Activated CD8-positive, alpha-beta memory T cell treated with anti-CD3 and anti-CD28 coated beads for 1 hour (primary cell): ENCODE results near the gene ASAH2.
"Not testable (repeated sequence)": the region's sequence is repeated elsewhere in the genome, so short reads cannot be mapped to it uniquely, and the experiment has no call there.

ENCODE experiments used
- DNase-seq, 2 donors: peaks; one replicate each; pipeline ENCODE4 v3.0.0-alpha.2; 2020; ENCODE audit warnings: low read depth in 1 of 2; ENCODE audit errors: extremely low read depth in 1 of 2

ASAH2 gene

DNA sequence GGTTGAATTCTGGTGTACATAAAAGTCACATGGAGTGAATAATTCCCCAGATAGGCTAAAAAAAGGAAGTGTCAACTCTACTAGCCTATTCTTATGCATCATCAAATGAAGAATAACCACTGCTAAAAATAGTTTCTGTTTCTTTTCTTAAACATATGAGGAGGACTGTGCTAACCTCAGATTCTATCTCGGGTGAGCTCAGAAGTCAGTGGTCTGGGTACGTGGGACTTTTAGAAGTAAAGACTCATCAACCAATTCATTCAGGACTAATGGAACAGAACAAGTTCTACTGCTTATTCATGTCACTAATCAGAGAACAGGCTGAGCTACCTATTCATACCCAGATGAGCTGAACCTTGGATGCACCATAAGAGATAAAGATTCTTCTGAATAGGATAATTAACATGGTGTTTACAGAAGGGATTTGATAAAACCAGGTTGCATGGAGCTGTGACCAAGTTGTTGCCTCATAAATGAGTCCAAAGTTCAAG is 9.5 kb upstream of the ASAH2 start:
- no peak for DNase-seq

DNA sequence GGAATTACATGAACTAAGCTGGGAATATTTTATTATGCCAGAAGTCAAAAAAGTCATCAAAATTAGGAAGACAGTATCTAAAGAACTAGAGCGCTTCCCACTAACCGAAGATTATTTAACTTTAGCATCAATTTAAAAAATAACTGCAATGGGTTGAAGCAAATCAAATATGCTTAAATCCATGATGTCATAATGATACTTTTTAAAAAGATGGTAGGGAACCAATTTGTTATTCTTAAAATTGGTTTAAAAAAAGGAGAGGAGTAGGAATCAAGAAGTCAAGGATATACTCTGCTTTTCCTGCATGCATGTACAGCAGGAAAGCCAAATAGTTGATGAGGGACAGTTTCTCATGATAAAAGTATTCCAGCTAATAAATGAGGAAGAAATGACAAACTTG is 3.2 kb upstream of the ASAH2 start:
- DNase-seq, result no peak

DNA sequence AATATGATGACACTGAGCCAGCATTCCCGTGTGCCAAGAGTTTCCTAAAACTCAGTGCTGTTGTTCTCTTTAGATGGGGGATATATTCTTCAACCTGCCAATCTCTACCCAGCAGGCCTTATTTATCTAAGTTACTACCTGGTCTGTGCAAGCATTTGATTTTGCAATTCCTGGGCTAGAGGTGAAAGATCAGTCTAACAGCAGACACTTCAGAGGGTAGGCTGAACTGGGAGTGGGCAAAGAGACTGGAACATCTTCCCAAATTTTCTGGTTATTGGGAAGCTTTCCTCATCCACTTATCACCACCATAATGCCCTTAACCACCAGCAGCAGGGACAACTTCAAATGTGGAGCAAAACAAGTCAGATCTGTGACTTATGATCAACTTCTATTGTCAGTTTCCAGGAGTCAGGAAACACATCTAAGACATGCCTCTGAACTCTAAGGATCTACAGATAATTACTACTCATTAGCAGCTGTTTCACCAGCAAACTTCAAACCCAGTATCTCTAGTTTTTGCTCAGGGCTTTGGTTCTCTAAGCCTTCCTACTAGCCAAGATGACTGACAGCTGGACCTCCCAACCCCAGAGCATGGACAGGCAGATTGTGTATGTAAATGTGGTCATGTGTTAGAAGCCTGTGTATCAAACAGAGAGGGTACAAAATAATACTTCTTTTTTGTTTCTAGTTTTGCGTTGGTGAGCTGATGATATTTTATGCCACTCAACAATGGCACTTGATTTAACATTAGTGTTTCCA is 1.0 kb downstream of the ASAH2 start:
- DNase-seq, result no peak

DNA sequence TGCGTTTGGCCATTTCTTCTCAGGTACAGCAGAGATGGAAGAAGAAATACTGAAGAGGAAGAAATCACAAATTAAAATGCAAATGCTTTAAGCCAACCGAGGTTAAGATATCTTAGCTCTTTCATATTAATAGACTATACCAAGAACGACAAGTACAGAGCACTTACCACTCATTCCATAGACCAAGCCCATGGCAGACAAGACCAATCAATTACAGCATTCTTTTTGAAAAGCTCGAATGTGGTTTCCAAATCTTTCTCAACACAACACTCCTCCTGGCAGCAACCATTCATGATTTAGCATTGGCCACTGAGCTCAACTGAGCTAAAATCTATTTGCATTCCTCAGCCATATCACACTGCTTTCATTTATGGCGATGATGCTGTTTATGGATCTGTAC is 2.7 kb downstream of the ASAH2 start:
- DNase-seq, result no peak

DNA sequence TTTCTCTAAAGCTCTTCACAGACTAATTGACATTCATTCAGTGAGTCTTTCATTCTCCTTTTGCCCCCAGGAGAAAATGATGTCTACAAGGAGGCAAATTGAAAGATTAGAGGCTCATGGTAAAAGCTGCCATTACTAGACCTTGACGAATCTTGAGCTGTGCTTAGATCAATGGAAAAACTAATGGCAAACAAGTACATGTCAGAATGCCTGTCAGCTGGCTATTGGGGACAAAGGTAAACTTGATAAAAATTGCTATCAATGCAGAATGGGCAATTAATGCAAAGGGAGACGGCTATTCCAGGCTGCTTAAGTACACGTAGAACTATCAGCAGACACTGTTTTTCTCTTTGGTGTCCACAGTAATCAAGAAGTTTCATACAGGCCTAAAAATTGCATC is 3.3 kb downstream of the ASAH2 start:
- no peak for DNase-seq

DNA sequence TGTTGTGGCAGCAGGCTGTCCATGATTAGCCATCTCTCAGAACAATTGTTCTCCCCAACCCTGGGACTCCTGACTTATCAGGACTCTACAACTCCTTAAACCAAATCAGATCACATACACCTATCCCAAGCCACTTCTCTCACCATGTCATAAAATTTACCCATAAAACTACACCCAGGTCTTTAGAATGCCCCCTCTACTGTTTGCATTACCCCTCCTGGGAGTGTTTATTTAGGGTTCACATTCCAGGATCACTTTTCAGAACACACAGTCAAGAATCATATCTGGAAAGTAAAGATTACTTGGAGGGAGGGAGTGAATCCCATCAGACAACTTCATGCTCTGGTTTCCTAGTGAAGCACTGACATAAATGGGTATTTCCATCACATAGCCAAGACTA is 7.1 kb downstream of the ASAH2 start:
- no peak for DNase-seq

DNA sequence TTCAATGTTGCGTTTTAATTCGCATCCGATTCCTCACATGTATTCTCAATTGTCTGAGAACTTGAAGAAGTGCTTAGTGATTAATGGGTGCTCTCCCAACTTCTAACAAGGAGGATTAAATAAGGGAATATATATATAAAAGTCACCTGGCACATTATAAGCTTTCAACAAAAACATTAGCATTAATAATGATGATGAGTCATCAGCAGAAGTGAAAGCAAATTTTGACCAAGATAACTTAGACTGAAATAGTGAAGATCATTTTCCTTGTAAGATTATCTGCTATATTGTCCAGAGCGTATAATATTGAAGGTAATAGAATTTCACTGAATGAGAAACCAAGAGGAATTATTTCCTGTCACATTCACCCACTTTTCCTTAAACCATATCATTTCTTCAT is 8.5 kb downstream of the ASAH2 start:
- no peak for DNase-seq

DNA sequence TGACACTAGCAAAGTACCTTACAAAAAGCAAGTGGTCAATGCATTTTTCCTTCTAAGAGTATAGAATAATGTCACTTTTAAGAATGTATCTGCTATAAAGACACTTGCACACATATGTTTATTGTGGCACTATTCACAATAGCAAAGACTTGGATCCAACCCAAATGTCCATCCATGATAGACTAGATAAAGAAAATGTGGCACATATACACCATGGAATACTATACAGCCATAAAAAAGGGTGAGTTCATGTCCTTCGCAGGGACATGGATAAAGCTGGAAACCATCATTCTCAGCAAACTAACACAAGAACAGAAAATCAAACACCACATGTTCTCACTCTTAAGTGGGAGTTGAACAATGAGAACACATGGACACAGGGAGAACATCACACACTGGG is 9.8 kb downstream of the ASAH2 start:
- not testable (repeated sequence) for DNase-seq

DNA sequence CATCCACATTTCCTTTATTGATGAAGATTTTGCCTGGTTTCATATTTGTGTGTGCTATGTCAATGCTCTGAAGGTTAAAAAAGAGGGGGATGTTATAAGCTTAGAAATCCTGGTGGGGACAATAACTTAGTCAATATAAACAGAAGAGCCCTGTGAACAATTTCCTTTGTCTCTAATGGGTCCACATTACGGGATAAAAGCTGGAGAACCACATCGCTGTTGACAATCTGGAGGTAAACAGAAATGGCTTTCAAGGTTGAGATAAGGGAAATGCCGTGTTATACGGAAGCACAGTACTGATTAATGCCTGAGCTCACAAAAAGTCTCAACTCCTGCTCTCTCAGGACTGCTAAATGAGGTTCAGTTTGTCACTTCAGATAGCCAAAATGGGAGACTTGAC is 16.8 kb downstream of the ASAH2 start:
- DNase-seq, result no peak

DNA sequence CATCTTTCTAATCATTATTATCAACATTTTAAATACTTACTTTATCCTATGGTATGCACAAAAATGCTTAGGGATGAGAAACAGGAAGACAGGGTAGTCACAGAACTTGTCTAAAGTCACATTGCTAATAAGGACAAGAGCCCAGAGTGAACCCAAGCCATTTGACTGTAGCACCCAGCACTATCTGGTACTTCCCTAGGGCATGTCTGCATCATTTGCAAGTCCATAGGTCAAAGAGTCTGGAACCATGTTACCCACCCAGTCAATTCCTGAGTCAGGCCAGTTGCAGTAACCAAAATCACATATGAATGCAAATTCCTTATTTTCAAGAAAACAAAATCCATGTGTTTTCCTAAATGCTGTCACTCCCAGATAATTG is 19.1 kb downstream of the ASAH2 start:
- DNase-seq, result no peak

DNA sequence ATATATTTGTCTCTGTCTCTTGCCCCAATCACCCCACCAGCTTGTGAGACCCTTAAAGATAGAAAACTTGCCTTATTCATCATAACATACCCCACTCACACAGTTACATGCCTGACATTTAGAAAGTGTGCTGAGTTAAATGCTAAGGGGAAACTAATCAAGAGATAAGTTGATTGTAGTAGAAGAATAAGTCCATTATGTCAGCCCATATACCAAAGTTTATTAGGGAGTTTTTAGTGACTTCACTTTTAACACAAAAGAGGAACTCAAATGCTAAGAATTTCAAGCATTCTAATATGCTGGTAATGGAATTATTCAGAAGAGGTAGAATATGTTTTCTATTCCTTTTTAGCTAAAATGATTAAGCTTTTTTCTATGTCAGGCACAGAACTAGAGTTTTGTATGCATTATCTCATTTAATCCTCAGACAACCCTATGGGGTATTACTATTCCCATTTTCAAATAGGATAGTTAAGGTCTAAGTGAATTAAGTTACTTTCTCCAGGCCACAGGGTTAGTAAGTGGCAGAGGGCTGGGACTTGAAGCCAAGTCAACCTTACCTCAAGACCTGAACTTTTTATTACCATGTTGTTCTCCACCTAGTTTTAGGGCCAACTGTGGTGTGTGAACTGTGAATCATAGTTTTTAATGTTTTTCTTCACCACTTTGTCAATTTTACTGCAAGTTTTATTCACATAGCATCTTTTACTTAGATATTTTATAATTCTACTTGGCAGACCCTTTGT is 19.6 kb downstream of the ASAH2 start:
- no peak for DNase-seq

DNA sequence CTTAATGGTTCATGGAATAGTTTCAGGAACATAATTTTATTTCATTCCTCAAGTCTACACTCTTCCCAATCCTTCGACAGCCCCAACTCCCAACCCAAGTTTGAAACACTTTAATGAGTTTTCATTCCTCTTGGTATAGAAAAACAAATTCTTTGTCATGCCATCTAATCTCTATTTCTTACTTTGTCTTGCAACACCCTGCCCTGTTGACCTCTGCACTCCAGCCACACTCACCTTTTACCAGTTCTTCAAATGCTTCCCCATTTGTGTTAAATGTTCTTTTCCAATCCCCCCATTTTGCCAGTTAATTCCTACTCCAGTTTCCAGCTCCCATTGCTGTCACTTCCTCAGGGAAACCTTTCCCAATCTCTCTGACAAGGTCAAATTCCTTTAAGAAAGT is 21.9 kb downstream of the ASAH2 start:
- DNase-seq, result no peak

DNA sequence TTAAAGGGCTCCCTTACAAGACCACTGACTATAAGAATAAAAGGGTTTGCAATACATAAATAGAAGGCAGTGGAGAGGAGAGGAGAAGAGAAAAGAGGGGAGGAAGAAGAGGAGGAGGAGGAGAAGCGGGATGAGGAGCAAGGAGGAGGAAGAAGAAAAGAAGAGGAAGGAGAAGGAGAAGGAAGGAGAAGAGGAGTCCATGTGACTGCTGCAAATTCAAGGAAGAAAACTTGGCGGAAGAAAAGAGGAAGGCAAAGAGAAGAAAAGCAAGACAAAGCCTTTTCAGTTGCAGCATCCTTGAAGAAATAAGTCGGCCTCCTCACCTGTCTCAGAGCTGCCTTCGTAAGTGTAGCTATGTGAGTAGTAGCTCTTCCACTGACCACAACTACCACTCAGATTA is 22.6 kb downstream of the ASAH2 start:
- DNase-seq, result no peak

DNA sequence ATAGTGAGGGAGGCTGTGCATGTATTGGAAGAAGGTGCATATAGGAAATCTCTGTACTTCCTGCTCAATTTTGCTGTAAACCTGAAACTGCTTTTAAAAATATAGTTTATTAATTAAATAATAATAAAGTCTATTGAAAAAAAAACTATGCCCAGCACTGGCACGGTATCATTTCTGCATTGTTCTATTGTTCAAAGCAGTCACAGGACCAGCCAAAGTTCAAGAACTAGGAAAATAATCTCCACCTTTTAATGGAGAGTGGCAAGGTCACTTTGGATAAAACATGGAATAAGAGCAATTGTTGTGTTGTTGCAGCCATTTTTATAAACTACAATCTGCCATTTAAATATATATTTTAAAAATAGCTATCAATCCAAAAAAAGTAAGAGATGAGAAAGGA is 24.7 kb downstream of the ASAH2 start:
- no peak for DNase-seq

DNA sequence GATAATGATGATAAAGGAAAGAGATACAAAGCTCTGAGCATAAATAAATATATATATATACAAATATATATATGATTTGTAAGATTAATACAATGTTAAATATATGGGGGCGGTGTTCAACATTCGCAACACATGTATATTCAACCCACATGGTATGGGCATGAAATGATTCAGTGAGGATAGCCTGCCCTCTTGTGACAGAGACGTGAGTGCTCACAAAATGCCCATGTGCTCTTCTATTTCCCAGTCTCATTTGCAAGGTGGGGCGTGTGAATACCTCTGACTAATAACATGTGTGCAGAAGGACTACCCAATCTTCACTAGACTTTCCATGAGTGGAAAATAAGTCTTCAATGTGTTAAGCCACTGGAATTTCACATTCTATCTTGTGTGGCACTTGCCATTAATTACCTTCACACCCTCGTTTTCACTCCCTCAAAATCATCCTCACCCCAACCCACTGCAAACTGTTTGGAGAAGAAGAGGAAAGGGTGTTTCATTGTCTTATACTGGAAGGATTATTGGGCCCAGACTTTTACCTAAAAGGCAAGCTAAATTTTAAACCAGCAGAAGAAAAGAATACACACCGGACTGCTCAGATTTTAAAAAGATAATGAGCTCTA is 26.9 kb downstream of the ASAH2 start:
- DNase-seq, result no peak

DNA sequence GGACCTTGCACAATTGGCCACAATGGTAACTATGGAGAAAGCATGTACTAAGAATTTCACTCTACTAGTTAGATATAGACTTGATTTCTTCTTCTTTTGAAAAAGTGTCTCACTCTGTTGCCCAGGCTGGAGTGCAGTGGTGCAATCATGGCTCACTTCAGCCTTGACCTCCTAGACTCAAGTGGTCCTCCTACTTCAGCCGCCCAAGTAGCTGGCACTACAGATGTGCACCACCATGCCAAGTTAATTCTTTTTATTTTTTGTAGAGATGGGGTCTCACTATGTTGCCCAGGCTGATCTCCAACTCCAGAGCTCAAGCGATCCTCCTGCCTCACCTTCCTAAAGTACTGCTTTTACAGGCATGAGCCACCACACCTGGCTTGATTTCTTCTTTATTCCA is 29.1 kb downstream of the ASAH2 start:
- no peak for DNase-seq

DNA sequence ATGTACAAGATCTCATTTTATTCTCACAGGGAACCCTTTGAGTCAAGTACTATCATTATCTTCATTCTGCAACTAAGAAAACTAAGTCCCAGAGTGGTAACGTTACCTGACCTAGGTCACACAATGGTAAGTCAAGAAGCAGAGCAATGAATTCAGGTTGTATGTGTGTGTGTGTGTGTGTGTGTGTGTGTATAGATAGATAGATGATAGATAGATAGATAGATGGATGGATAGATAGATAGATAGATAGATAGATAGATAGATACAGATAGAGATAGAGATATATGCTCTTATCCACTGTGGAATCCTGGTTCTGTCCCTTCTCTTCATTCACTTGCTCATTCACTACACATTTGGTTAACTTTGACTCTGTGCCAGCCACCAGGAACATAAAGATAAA is 29.8 kb downstream of the ASAH2 start:
- DNase-seq, result no peak

DNA sequence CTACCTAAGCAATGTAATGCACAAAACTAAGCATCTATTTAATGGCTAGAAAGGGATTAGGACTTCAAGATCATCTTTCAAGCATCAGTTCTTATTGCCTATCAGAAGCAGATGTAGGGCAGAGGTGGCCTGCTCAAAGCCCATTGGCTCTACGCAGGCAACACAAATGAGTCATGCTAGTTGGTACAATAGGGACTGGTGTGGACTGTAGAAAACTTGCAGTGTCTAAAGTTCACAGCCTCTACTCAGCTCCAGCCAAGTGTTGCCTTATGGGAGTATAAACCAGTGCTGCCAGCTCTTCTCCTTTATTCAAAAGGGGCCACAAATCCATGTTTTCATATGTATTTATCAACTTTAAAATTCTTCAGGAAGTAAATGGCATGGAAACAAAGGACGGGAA is 31.7 kb downstream of the ASAH2 start:
- no peak for DNase-seq

DNA sequence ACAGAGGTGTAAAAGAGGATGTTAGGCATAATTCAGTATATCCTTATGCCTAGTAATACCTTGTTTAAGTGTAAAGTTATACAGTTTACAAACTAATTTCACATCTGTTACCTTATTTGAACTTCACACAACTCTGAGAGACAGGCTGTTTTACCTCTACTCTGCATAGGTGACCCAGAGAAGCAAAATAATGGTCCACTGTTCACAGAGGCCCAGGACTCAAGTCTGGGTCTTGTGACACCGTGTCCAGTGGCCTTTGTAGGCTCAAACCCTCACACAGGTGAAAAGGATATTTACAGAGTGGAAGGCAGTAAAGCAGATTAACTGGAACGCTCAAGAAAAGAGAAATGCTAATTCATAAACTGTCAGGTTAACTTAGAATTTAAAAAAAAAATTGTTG is 32.1 kb downstream of the ASAH2 start:
- no peak for DNase-seq

DNA sequence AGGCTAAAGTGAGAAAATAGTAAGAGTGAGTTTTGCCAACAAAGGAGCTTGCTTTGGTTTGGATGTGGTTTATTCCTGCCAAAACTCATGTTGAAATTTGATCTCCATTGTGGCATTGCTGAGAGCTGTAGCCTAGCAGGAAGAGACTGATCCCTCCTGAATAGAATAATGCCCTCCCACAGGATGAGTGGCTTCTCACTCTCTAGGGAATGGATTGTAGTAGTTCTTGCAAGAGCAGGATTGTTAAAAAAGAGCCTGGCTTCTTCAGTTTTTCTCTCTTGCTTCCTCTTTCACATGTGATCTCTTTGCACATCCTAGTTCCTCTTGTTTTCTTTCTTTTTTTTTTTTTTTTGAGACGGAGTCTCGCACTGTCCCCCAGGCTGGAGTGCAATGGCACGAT is 34.4 kb downstream of the ASAH2 start:
- no peak for DNase-seq

DNA sequence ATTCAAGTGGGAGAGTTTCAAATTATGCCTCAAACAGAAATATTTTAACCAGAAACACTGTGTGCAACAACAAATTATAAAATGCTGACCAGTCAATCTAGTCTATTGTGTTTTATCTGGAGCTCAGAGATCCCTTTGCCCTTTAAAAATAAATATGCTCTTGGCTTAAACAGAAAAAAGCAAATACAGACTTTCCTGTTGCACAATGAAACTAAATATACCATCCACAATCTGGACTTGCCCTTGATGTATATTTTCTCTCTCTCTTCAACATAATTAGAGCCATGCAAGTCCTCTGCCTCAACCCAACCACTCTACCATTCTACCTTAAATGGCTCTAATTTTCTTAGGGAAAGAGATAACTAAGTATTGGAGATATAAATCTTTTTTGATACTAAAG is 34.9 kb downstream of the ASAH2 start:
- no peak for DNase-seq

DNA sequence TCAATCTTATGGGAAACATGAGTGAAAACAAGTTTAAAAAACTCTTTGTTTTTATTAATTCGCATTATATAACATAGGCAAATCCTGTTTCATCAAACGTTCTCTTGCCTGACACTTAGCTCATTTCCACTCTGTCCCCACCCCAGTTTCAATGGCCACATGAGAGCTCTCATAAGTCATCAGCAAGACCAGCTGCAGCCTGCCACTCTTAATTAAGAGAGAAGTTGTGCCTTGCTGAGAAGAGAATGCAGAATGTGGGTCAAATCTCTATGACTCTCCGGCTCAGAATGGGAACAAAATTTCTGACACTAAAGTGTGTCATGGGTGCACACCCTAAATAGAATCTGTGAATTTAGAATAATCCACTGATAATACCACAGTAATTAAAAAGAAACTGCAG is 39.6 kb downstream of the ASAH2 start:
- DNase-seq, result no peak
